HEK293 (cell line): ENCODE measurements around the gene EXOSC9.

Source experiments
- CTCF ChIP-seq: fragments of 450-650 bp; formaldehyde crosslinking; IDR thresholded peaks from 2 replicates; pipeline ENCODE4 v1.5.1; 2016; ENCODE audit warnings: missing biosample characterization, missing genetic modification characterization
- MYNN ChIP-seq: fragments of 450-650 bp; formaldehyde crosslinking; IDR thresholded peaks from 2 replicates; pipeline ENCODE4 v1.5.1; 2016; ENCODE audit warnings: missing biosample characterization, missing genetic modification characterization, borderline replicate concordance
- REPIN1 ChIP-seq: fragments of 450-650 bp; formaldehyde crosslinking; IDR thresholded peaks from 2 replicates; pipeline ENCODE4 v1.5.1; 2017; ENCODE audit warnings: missing biosample characterization, missing genetic modification characterization, low read depth
- REST ChIP-seq: fragments of 450-650 bp; formaldehyde crosslinking; IDR thresholded peaks from 2 replicates; pipeline ENCODE4 v1.5.1; 2016; ENCODE audit warnings: missing biosample characterization, missing genetic modification characterization
- TRIM28 ChIP-seq: IDR thresholded peaks from 2 replicates; pipeline ENCODE4 v1.6.1; 2011; ENCODE audit warnings: low read length, control low read depth, borderline replicate concordance
- YY1 ChIP-seq: fragments of 450-650 bp; formaldehyde crosslinking; IDR thresholded peaks from 2 replicates; pipeline ENCODE4 v1.5.1; 2018; ENCODE audit warnings: missing biosample characterization, missing genetic modification characterization
- ZBTB20 ChIP-seq: fragments of 450-650 bp; formaldehyde crosslinking; IDR thresholded peaks from 2 replicates; pipeline ENCODE4 v1.5.1; 2016; ENCODE audit warnings: missing biosample characterization, missing genetic modification characterization
- ZFP3 ChIP-seq: fragments of 450-650 bp; formaldehyde crosslinking; IDR thresholded peaks from 2 replicates; pipeline ENCODE4 v1.5.1; 2016; ENCODE audit warnings: low read depth, missing biosample characterization, missing genetic modification characterization
- ZNF146 ChIP-seq: fragments of 450-650 bp; formaldehyde crosslinking; IDR thresholded peaks from 2 replicates; pipeline ENCODE4 v1.5.1; 2016; ENCODE audit warnings: missing biosample characterization, missing genetic modification characterization
- ZNF248 ChIP-seq: fragments of 450-650 bp; formaldehyde crosslinking; IDR thresholded peaks from 2 replicates; pipeline ENCODE4 v1.5.1; 2017; ENCODE audit warnings: missing biosample characterization, missing genetic modification characterization
- ZNF37A ChIP-seq: fragments of 450-650 bp; IDR thresholded peaks from 2 replicates; pipeline ENCODE4 v1.5.1; 2018; ENCODE audit warnings: missing biosample characterization, missing genetic modification characterization
- ZNF548 ChIP-seq: fragments of 450-650 bp; formaldehyde crosslinking; IDR thresholded peaks from 2 replicates; pipeline ENCODE4 v1.5.1; 2016; ENCODE audit warnings: missing biosample characterization, missing genetic modification characterization
- ZNF626 ChIP-seq: fragments of 450-650 bp; sonication (Bioruptor Pico); formaldehyde crosslinking; IDR thresholded peaks from 2 replicates; pipeline ENCODE4 v1.5.1; 2018; ENCODE audit warnings: missing biosample characterization, missing genetic modification characterization, inconsistent platforms
- ZNF629 ChIP-seq: fragments of 450-650 bp; formaldehyde crosslinking; IDR thresholded peaks from 2 replicates; pipeline ENCODE4 v1.5.1; 2017; ENCODE audit warnings: missing biosample characterization, missing genetic modification characterization

- no peak for TF ChIP-seq REST (tag by site-specific recombination)
- TF ChIP-seq CTCF, result no peak
- no peak for TF ChIP-seq ZNF626 (tag by site-specific recombination)
- TF ChIP-seq ZFP3 (tag by site-specific recombination), result no peak
- TF ChIP-seq ZNF146, result no peak
- no peak for TF ChIP-seq YY1 (tag by site-specific recombination)
- TF ChIP-seq REPIN1 (tag by site-specific recombination), result no peak
- TF ChIP-seq ZBTB20, result no peak
- no peak for TF ChIP-seq ZNF629 (tag by site-specific recombination)
- no peak for TF ChIP-seq ZNF37A (tag by site-specific recombination)
- TF ChIP-seq ZNF548, result no peak
- TF ChIP-seq TRIM28, result no peak
- no peak for TF ChIP-seq ZNF248 (tag by site-specific recombination)
- TF ChIP-seq MYNN (tag by site-specific recombination), result no peak
Observed at GRCh38 chr4:121861426-121861825, 60.3 kb downstream of the EXOSC9 start.
